AG10803 (cell line): ENCODE results near the gene UQCRC1.

ENCODE experiments used
- DNase-seq: peaks from one replicate; pipeline ENCODE4 v3.0.0; 2010; ENCODE audit warnings: low read depth
- H3K4me3 ChIP-seq: 2 replicates; pipeline ENCODE4 v1.5.1; 2011; ENCODE audit warnings: mild to moderate bottlenecking, low read length, control low read depth
- CTCF ChIP-seq: conservative IDR thresholded peaks from 2 replicates; pipeline ENCODE4 v1.5.1; 2011; ENCODE audit warnings: mild to moderate bottlenecking, low read length, control low read depth, inconsistent platforms

UQCRC1 gene

GRCh38 chr3:48609088-48610005 lies at the start of gene UQCRC1:
Gene UQCRC1, minus strand, starts transcription at chr3:48609646. Its CDS starts 26 bp downstream, at chr3:48609620.
- peak; percentile 89 for DNase-seq
- TF ChIP-seq CTCF: peak; percentile 72

GRCh38 chr3:48656841-48657281 lies 47.4 kb upstream of the UQCRC1 start:
- no peak for DNase-seq
- no peak for TF ChIP-seq CTCF
- H3K4me3 ChIP-seq: peak overlapping the region; percentile 46

More at GRCh38 chr3:48609088-48610005, at the start of gene UQCRC1:
- peak within 1 kb of the TSS; percentile 96 for H3K4me3 ChIP-seq

- H3K4me3 ChIP-seq: peak overlapping the region; percentile 46
- DNase-seq: peak; percentile 62
- TF ChIP-seq CTCF: peak; percentile 43
Observed at GRCh38 chr3:48656061-48656840, 46.8 kb upstream of the UQCRC1 start.

GRCh38 chr3:48655606-48656005 lies 46.2 kb upstream of the UQCRC1 start:
- no peak for DNase-seq
- H3K4me3 ChIP-seq: peak overlapping the region; percentile 46; the same call in 1 of the 2 replicates

GRCh38 chr3:48655063-48655462 lies 45.6 kb upstream of the UQCRC1 start:
- no peak overlapping the region for H3K4me3 ChIP-seq
- DNase-seq: no peak
- no peak for TF ChIP-seq CTCF

More at GRCh38 chr3:48655606-48656005, 46.2 kb upstream of the UQCRC1 start:
- no peak for TF ChIP-seq CTCF

GRCh38 chr3:48652923-48653715 lies 43.7 kb upstream of the UQCRC1 start:
- no peak for TF ChIP-seq CTCF
- DNase-seq: no peak
- H3K4me3 ChIP-seq: no peak overlapping the region
